HepG2 (cell line): ENCODE data around the gene REPIN1.

Experiments
- HMG20B ChIP-seq: conservative IDR thresholded peaks from 2 replicates; pipeline ENCODE4 v1.6.1; 2016; ENCODE audit warnings: missing genetic modification reagents, missing compliant biosample characterization
- MAX ChIP-seq: IDR thresholded peaks from 2 replicates; pipeline ENCODE4 v1.6.1; 2012; ENCODE audit warnings: inconsistent platforms
- POLR2A ChIP-seq, 2 experiments: IDR thresholded peaks; 2 replicates each; pipeline ENCODE4 v1.6.1; 2011; ENCODE audit warnings: low read depth in 2 of 2, low read length in 2 of 2, mild to moderate bottlenecking in 1 of 2, moderate library complexity in 1 of 2; ENCODE audit not compliant: insufficient read depth in 1 of 2
- RNF2 ChIP-seq: fragments of 450-650 bp; conservative IDR thresholded peaks from 2 replicates; pipeline ENCODE4 v1.6.1; 2016; ENCODE audit warnings: low read depth
- ZNF766 ChIP-seq: sonication (generic); formaldehyde crosslinking; IDR thresholded peaks from 2 replicates; pipeline ENCODE4 v1.5.0; 2020; ENCODE audit warnings: missing genetic modification reagents, borderline replicate concordance
- TF ChIP-seq, protein P1 (sequence below), 2 experiments: IDR thresholded peaks; 2 replicates each; pipeline ENCODE4 v1.6.1; 2011 to 2012; ENCODE audit warnings: low read length in 2 of 2, borderline replicate concordance in 1 of 2, low read depth in 1 of 2, mild to moderate bottlenecking in 1 of 2, moderate library complexity in 1 of 2

DNA sequence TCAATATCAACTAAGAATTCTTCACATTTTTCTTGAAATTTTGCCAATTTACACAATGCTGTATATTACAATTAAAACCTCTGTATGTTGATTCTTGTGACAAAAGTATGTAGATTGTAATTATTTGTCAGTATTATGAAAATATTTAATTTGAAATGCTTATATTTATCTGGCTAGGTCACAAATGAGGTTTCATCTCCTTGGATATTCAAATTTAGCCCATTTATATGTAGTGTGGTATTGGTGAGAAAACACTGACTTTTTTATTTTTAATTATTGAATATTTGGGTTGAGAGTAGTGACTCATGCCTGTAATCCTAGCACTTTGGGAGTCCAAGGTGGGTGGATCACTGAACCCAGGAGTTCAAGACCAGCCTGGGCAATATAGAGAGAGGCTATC lies 24.3 kb upstream of the REPIN1 start:
- TF ChIP-seq HMG20B (CRISPR knock-in tag) (no peak), MAX (no peak), RNF2 (no peak), ZNF766 (CRISPR knock-in tag) (no peak), POLR2A (IDR thresholded peaks at IDR 0.05; ENCODE audit: insufficient read depth in 1 of 2, low read depth in 2 of 2, low read length in 2 of 2) (no peak)
- TF ChIP-seq, protein P1, sequence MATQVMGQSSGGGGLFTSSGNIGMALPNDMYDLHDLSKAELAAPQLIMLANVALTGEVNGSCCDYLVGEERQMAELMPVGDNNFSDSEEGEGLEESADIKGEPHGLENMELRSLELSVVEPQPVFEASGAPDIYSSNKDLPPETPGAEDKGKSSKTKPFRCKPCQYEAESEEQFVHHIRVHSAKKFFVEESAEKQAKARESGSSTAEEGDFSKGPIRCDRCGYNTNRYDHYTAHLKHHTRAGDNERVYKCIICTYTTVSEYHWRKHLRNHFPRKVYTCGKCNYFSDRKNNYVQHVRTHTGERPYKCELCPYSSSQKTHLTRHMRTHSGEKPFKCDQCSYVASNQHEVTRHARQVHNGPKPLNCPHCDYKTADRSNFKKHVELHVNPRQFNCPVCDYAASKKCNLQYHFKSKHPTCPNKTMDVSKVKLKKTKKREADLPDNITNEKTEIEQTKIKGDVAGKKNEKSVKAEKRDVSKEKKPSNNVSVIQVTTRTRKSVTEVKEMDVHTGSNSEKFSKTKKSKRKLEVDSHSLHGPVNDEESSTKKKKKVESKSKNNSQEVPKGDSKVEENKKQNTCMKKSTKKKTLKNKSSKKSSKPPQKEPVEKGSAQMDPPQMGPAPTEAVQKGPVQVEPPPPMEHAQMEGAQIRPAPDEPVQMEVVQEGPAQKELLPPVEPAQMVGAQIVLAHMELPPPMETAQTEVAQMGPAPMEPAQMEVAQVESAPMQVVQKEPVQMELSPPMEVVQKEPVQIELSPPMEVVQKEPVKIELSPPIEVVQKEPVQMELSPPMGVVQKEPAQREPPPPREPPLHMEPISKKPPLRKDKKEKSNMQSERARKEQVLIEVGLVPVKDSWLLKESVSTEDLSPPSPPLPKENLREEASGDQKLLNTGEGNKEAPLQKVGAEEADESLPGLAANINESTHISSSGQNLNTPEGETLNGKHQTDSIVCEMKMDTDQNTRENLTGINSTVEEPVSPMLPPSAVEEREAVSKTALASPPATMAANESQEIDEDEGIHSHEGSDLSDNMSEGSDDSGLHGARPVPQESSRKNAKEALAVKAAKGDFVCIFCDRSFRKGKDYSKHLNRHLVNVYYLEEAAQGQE (IDR thresholded peaks at IDR 0.05; ENCODE audit: borderline replicate concordance in 1 of 2, low read depth in 1 of 2, low read length in 2 of 2), result no peak
